ENCODE measurements around the gene CATSPERZ. TPM values are rescaled to one million over a fixed set of nuclear protein-coding genes. Genes with fewer than 3 reads are reported as not detected.

Gene CATSPERZ
- total and polyA plus RNA-seq, 5 donors = 0.14 TPM; not detected in 4

- no peak for ATAC-seq
- Histone ChIP-seq H3K4me1 (ENCODE audit: control insufficient read depth, insufficient read depth, low read length) (peaks cover 3% of the 10 kb centered on the region), H3K4me3 (ENCODE audit: low read length) (no peak overlapping the region), H3K9me3 (ENCODE audit: control insufficient read depth, low read length) (no peaks in the 10 kb centered on the region), H3K27ac (ENCODE audit: low read length) (no peak overlapping the region), H3K27me3 (ENCODE audit: control insufficient read depth, insufficient read depth) (no peaks in the 10 kb centered on the region)
- intact Hi-C loops (cut with DNase I) = no loop called here
- peak in 1 of 3 donors; percentile 36 for DNase-seq
- 80% methylated on average over 8 of the region's 8 CpGs for WGBS
These were observed 21.5 kb upstream of the CATSPERZ start for GRCh38 chr11:64278576-64279190.

DNA sequence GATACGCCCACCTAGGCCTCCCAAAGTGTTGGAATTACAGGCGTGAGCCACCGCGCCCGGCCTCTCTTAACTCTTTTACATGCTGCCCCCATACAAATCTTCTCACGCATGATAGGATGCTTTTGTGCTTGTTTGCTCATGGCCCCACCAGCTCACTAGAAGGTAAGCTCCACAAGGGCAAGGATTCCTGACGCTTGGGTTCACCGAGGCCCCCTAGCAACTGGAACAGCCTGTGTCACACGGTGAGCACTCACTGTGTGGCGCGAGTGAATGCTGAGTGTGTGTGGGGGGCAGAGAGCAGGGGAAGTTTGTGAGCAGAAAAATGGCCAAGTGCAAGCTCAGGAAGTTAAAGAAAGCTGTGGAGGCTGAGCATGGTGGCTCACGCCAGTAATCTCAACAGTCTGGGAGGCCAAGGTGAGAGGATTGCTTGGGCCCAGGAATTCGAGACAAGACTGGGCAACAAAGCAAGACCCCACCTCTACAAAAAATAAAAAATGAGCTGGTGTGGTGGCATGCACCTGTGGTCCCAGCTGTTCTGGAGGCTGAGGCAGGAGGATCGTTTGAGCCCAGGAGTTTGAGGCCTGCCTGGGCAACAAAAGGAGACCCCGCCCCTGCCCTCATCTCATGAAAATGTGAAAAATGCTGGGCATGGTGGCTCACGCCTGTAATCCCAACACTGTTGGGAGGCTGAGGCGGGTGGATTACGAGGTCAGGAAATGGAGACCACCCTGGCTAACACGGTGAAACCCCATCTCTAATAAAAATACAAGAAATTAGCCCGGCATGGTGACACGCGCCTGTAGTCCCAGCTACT, 18.0 kb upstream of the CATSPERZ start:
- WGBS = 95% methylated on average over 22 of the region's 22 CpGs
- intact Hi-C loops (cut with DNase I) = no loop called here
- Histone ChIP-seq H3K9me3 (ENCODE audit: control insufficient read depth, low read length) (no peaks in the 10 kb centered on the region), H3K27ac (ENCODE audit: low read length) (no peak overlapping the region), H3K4me1 (ENCODE audit: control insufficient read depth, insufficient read depth, low read length) (peaks cover 7% of the 10 kb centered on the region), H3K4me3 (ENCODE audit: low read length) (no peak overlapping the region), H3K27me3 (ENCODE audit: control insufficient read depth, insufficient read depth) (no peaks in the 10 kb centered on the region)
- DNase-seq (peak in 1 of 3 donors; percentile 33), ATAC-seq (no peak)

DNA sequence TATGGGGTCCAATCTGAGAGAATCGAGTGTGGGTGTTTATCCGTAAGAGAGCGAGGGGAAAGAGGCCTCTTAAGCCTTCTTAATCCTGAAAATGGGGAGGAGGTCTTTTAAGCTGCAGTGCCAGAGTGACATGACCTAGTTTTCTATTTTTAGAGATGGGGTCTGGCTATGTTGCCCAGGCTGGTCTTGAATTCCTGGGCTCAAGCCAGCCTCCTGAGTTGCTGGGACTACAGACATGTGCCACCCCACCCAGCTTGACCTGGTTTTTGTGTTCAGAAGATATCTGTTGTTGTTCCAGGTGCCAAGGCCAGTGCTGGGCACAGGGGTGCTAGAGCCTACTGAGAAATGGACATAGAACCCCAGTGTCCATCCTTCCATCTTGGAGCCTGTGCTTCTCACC, 17.1 kb upstream of the CATSPERZ start:
- Histone ChIP-seq H3K27ac (ENCODE audit: low read length) (no peak overlapping the region), H3K9me3 (ENCODE audit: control insufficient read depth, low read length) (no peaks in the 10 kb centered on the region), H3K27me3 (ENCODE audit: control insufficient read depth, insufficient read depth) (no peaks in the 10 kb centered on the region), H3K4me1 (ENCODE audit: control insufficient read depth, insufficient read depth, low read length) (peaks cover 7% of the 10 kb centered on the region), H3K4me3 (ENCODE audit: low read length) (no peak overlapping the region)
- no peak for ATAC-seq
- DNase-seq = peak in 1 of 3 donors; percentile 38
- intact Hi-C loops (cut with DNase I) = no loop called here
- 96% methylated on average over 3 of the region's 3 CpGs for WGBS

DNA sequence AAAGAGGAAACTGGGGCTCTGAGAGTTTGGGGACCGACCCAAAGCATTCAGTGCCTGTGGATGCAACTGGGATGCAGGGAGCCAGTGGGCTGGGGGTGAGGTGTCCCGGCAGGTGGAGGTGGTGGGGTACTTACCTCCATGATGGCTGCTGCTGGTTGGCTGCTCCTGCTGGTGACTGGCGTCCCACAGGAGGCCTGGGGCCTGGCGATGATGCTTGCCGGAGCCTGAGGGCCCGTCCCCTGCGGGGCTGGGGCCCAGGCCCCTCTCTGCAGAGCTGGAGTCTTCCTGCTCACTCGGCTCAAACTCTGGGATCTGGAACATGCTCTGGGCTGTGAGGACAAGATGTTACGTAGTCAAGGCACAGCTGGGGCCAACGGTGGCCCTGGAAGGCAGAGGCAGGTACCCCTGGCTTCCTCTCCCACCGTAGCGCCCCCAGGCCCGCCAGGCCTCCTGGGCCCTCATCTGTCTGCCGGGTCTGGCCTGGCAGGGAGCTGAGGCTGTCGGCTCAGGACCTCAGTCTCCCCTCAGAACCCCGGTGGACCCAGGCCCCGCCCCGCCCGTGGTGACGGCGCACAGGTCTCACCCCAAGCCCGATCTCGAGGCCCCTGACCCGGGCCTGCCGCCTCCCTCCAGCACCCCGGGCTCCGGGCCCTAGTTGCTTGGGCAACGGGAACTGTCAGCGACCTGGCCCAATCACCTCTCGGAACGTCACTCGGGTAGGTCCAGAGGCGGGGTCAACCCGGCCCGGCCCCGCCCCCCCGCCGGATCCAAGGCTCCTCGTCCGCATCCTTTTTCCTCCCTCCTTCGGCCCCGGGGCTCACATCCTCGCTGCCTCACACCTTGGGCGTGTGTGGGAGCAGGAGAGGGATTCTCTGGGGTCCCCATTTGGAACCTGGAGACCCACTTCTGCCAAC, 15.9 kb upstream of the CATSPERZ start, which contains the start of gene BAD:
TSS of gene BAD (minus strand) at position 618 of the 914 bp plus-strand sequence. CDS start at position 321, 297 bp downstream.
- WGBS = 3% methylated on average over 44 of the region's 44 CpGs
- H3K4me1 ChIP-seq (ENCODE audit: control insufficient read depth, insufficient read depth, low read length) = peaks cover 7% of the 10 kb centered on the region
- H3K27ac ChIP-seq (ENCODE audit: low read length) = peak within 1 kb of the TSS; percentile 84
- DNase-seq (peak; percentile 95 to 98 (median 98)), ATAC-seq (peak; percentile 92)
- H3K4me3 ChIP-seq (ENCODE audit: low read length) = peak within 1 kb of the TSS; percentile 84
- intact Hi-C loops (cut with DNase I) = no loop called here
- H3K27me3 ChIP-seq (ENCODE audit: control insufficient read depth, insufficient read depth) = no peaks in the 10 kb centered on the region
- no peaks in the 10 kb centered on the region for H3K9me3 ChIP-seq (ENCODE audit: control insufficient read depth, low read length)

- peak within 1 kb of the TSS; percentile 84 for H3K4me3 ChIP-seq (ENCODE audit: low read length)
- ATAC-seq = peak; percentile 73
- peak within 1 kb of the TSS; percentile 84 for H3K27ac ChIP-seq (ENCODE audit: low read length)
- H3K27me3 ChIP-seq (ENCODE audit: control insufficient read depth, insufficient read depth) = no peaks in the 10 kb centered on the region
- intact Hi-C loops (cut with DNase I) = no loop called here
- peak; percentile 87 to 95 (median 95) for DNase-seq
- H3K4me1 ChIP-seq (ENCODE audit: control insufficient read depth, insufficient read depth, low read length) = peaks cover 7% of the 10 kb centered on the region
- H3K9me3 ChIP-seq (ENCODE audit: control insufficient read depth, low read length) = no peaks in the 10 kb centered on the region
- WGBS = under 1% methylated on average over 102 of the region's 102 CpGs
These were observed 14.9 kb upstream of the CATSPERZ start, which contains the start of gene GPR137 for GRCh38 chr11:64284962-64285884. GPR137 (plus strand) TSS chr11:64285848; CDS start chr11:64286525, 677 bp downstream.

DNA sequence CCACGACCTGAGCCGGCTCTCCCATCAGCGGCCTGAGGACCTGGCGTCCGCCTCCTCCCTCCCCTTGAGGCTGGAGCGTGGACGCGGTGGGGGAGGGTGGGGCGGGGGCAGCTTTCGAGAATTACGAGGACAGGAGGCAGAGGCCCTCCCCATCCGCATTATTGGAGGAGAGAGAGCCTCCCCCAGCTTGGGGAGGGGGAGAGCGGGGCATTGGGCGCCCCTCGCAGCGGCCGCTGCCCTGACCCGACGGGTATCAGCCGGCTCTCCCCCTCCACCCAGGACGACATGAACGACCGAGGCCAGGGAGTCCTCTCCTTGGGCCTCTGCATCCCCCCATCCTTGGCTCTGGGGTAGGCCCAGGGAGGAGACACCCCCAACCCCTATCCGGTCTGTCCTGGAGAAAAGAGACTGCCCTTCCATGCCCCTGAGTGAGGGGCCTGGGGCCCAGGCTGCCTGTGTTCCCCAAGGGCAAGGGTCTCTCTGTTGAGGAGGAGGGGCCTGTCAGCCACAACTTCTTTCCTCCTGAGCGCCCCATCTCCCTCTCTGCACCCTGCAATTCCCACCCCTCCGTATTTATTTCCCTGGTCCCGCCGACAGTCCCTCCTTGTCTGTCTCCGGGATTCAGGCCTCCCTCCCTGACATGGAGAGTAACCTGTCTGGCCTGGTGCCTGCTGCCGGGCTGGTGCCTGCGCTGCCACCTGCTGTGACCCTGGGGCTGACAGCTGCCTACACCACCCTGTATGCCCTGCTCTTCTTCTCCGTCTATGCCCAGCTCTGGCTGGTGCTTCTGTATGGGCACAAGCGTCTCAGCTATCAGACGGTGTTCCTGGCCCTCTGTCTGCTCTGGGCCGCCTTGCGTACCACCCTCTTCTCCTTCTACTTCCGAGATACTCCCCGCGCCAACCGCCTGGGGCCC, 14.0 kb upstream of the CATSPERZ start:
- Histone ChIP-seq H3K4me1 (ENCODE audit: control insufficient read depth, insufficient read depth, low read length) (peaks cover 7% of the 10 kb centered on the region), H3K9me3 (ENCODE audit: control insufficient read depth, low read length) (no peaks in the 10 kb centered on the region), H3K4me3 (ENCODE audit: low read length) (peak overlapping the region; percentile 84), H3K27ac (ENCODE audit: low read length) (peak overlapping the region; percentile 37), H3K27me3 (ENCODE audit: control insufficient read depth, insufficient read depth) (no peaks in the 10 kb centered on the region)
- ATAC-seq = no peak
- WGBS = 26% methylated on average over 40 of the region's 40 CpGs
- no peak for DNase-seq
- intact Hi-C loops (cut with DNase I) = no loop called here

- no peak overlapping the region for H3K27ac ChIP-seq (ENCODE audit: low read length)
- H3K4me1 ChIP-seq (ENCODE audit: control insufficient read depth, insufficient read depth, low read length) = peaks cover 8% of the 10 kb centered on the region
- ATAC-seq = no peak
These were observed 13.4 kb upstream of the CATSPERZ start for GRCh38 chr11:64286801-64287159.

GRCh38 chr11:64287676-64288352, 12.3 kb upstream of the CATSPERZ start:
- Histone ChIP-seq H3K4me1 (ENCODE audit: control insufficient read depth, insufficient read depth, low read length) (peaks cover 8% of the 10 kb centered on the region), H3K27me3 (ENCODE audit: control insufficient read depth, insufficient read depth) (no peaks in the 10 kb centered on the region), H3K9me3 (ENCODE audit: control insufficient read depth, low read length) (no peaks in the 10 kb centered on the region), H3K4me3 (ENCODE audit: low read length) (no peak overlapping the region), H3K27ac (ENCODE audit: low read length) (no peak overlapping the region)
- ATAC-seq (no peak), DNase-seq (no peak)
- 95% methylated on average over 33 of the region's 33 CpGs for WGBS
- intact Hi-C loops (cut with DNase I) = no loop called here

More at GRCh38 chr11:64286801-64287159, 13.4 kb upstream of the CATSPERZ start:
- Histone ChIP-seq H3K9me3 (ENCODE audit: control insufficient read depth, low read length) (no peaks in the 10 kb centered on the region), H3K27me3 (ENCODE audit: control insufficient read depth, insufficient read depth) (no peaks in the 10 kb centered on the region), H3K4me3 (ENCODE audit: low read length) (no peak overlapping the region)
- no peak for DNase-seq
- 90% methylated on average over 9 of the region's 9 CpGs for WGBS
- intact Hi-C loops (cut with DNase I) = no loop called here

GRCh38 chr11:64288353-64288750, 11.8 kb upstream of the CATSPERZ start:
- no peak for ATAC-seq
- Histone ChIP-seq H3K4me1 (ENCODE audit: control insufficient read depth, insufficient read depth, low read length) (peaks cover 8% of the 10 kb centered on the region), H3K9me3 (ENCODE audit: control insufficient read depth, low read length) (no peaks in the 10 kb centered on the region), H3K27ac (ENCODE audit: low read length) (no peak overlapping the region), H3K4me3 (ENCODE audit: low read length) (no peak overlapping the region), H3K27me3 (ENCODE audit: control insufficient read depth, insufficient read depth) (no peaks in the 10 kb centered on the region)
- DNase-seq = no peak
- intact Hi-C loops (cut with DNase I) = no loop called here
- WGBS = 94% methylated on average over 9 of the region's 9 CpGs

Measured in right cardiac atrium (tissue), 5 donors.